Upper lobe of right lung (tissue), 1 donor: ENCODE data around the gene HIVEP3. TPM values are rescaled to one million over a fixed set of nuclear protein-coding genes. Genes with fewer than 3 reads are reported as not detected.

ENCODE experiments used
- ATAC-seq: fragments of 200-7000 bp; cut with Tn5 transposase; one replicate; pipeline ENCODE4 v1.9.1; 2020; ENCODE audit warnings: mild to moderate bottlenecking, moderate library complexity
- DNase-seq: peaks from one replicate; pipeline ENCODE4 v3.0.0-alpha.2; 2020
- H3K27ac ChIP-seq: fragments of 200-600 bp; one replicate; pipeline ENCODE4 v1.8.0; 2022
- H3K27me3 ChIP-seq: fragments of 200-600 bp; one replicate; pipeline ENCODE4 v1.8.0; 2022; ENCODE audit warnings: mild to moderate bottlenecking
- H3K36me3 ChIP-seq: fragments of 200-600 bp; one replicate; pipeline ENCODE4 v1.8.0; 2022
- H3K4me1 ChIP-seq: fragments of 200-600 bp; one replicate; pipeline ENCODE4 v1.8.0; 2022
- H3K4me3 ChIP-seq: fragments of 200-600 bp; one replicate; pipeline ENCODE4 v1.8.0; 2022; ENCODE audit warnings: mild to moderate bottlenecking
- H3K9me3 ChIP-seq: fragments of 200-600 bp; one replicate; pipeline ENCODE4 v1.8.0; 2022
- intact Hi-C: fragments of 100-400 bp; cut with DNase I; formaldehyde crosslinking; loops from one replicate; pipeline ENCODE4 v1.11.0; 2022
- total RNA-seq: library from RNA; stranded (reverse); fragmentation: NEBNext Ultra II Directional; extraction: Animal tissue kit (Norgen Biotek cat#: 25700); gene quantifications from one replicate; pipeline ENCODE4 v1.2.1, GENCODE V29; 2021
- TF ChIP-seq, protein P1 (sequence below): fragments of 200-600 bp; IDR thresholded peaks from one replicate; pipeline ENCODE4 v1.8.0; 2022; ENCODE audit warnings: antibody characterized with exemption
- donor health status: DM: no; HTN: yes; CAD: no; lungs with severe emphysema.

Gene HIVEP3
- total RNA-seq, 1 donor from 2014 or later: 16.6 TPM

- TF ChIP-seq, protein P1, sequence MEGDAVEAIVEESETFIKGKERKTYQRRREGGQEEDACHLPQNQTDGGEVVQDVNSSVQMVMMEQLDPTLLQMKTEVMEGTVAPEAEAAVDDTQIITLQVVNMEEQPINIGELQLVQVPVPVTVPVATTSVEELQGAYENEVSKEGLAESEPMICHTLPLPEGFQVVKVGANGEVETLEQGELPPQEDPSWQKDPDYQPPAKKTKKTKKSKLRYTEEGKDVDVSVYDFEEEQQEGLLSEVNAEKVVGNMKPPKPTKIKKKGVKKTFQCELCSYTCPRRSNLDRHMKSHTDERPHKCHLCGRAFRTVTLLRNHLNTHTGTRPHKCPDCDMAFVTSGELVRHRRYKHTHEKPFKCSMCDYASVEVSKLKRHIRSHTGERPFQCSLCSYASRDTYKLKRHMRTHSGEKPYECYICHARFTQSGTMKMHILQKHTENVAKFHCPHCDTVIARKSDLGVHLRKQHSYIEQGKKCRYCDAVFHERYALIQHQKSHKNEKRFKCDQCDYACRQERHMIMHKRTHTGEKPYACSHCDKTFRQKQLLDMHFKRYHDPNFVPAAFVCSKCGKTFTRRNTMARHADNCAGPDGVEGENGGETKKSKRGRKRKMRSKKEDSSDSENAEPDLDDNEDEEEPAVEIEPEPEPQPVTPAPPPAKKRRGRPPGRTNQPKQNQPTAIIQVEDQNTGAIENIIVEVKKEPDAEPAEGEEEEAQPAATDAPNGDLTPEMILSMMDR: no peak
- H3K4me1 ChIP-seq: no peaks in the 10 kb centered on the region
- ATAC-seq: no peak
These were observed 25.0 kb upstream of the HIVEP3 start for GRCh38 chr1:41943717-41944116.

GRCh38 chr1:41942278-41942677 lies 23.6 kb upstream of the HIVEP3 start:
- Histone ChIP-seq H3K4me1 (no peaks in the 10 kb centered on the region), H3K27me3 (no peaks in the 10 kb centered on the region), H3K27ac (no peak overlapping the region), H3K9me3 (no peaks in the 10 kb centered on the region), H3K4me3 (no peak overlapping the region), H3K36me3 (no peaks in the 10 kb centered on the region)
- ATAC-seq: no peak
- TF ChIP-seq, protein P1: no peak
- intact Hi-C loops: no loop called here
- no peak for DNase-seq

More at GRCh38 chr1:41943717-41944116, 25.0 kb upstream of the HIVEP3 start:
- Histone ChIP-seq H3K9me3 (no peaks in the 10 kb centered on the region), H3K27ac (no peak overlapping the region), H3K4me3 (no peak overlapping the region), H3K36me3 (no peaks in the 10 kb centered on the region), H3K27me3 (no peaks in the 10 kb centered on the region)
- intact Hi-C loops: no loop called here
- no peak for DNase-seq

DNA sequence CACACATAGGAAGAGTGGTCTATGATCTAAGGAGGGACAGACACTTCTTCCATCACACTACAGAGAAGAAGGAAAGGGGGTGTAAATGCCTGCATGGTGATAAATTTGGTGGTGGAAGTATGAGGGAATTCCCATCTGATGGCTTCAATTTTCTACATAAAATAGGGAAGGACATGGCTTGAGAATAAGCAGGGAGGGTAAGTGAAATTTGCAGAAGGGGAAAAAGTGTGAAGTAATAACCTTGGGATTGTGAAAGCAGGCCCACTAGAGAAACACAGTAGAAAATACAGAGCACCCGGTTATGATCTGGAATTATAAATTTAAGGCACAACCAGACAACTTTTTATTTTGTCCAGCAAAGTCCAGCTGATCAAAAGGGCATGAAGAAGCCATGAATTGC lies 22.7 kb upstream of the HIVEP3 start:
- H3K9me3 ChIP-seq: no peaks in the 10 kb centered on the region
- no peaks in the 10 kb centered on the region for H3K4me1 ChIP-seq
- TF ChIP-seq, protein P1: no peak
- no peaks in the 10 kb centered on the region for H3K27me3 ChIP-seq
- no peak for ATAC-seq
- DNase-seq: no peak
- H3K27ac ChIP-seq: no peak overlapping the region
- no peak overlapping the region for H3K4me3 ChIP-seq
- H3K36me3 ChIP-seq: no peaks in the 10 kb centered on the region
- intact Hi-C loops: no loop called here

DNA sequence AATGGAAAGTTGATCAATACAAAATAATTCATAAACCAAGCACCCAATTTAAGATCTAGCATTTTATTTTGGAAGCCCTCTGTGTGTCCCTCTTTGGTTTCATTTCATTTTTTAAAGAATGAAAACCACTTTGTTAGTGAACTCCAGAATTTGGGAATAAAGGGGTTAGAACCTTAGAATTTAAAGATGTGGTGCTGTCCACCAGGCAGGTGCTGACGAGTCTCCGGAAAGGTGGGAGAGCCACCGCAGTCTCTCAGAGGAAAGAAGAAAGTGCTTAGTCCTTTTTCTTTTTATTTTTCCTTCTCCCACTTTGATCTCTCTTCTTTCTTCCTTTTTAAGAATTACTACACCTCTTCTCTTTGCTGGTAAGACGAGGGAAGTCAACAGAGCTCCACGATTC lies 20.5 kb upstream of the HIVEP3 start:
- no peaks in the 10 kb centered on the region for H3K36me3 ChIP-seq
- no peak for DNase-seq
- intact Hi-C loops: no loop called here

GRCh38 chr1:41936107-41936506 lies 17.4 kb upstream of the HIVEP3 start:
- no peaks in the 10 kb centered on the region for H3K4me1 ChIP-seq
- H3K36me3 ChIP-seq: no peaks in the 10 kb centered on the region
- ATAC-seq: no peak
- H3K4me3 ChIP-seq: no peak overlapping the region
- TF ChIP-seq, protein P1: no peak
- no peaks in the 10 kb centered on the region for H3K9me3 ChIP-seq
- no peaks in the 10 kb centered on the region for H3K27me3 ChIP-seq
- intact Hi-C loops: no loop called here
- no peak overlapping the region for H3K27ac ChIP-seq
- DNase-seq: no peak

More for the DNA sequence above, 20.5 kb upstream of the HIVEP3 start:
- Histone ChIP-seq H3K4me3 (no peak overlapping the region), H3K27ac (no peak overlapping the region), H3K9me3 (no peaks in the 10 kb centered on the region), H3K27me3 (no peaks in the 10 kb centered on the region), H3K4me1 (no peaks in the 10 kb centered on the region)
- no peak for ATAC-seq
- TF ChIP-seq, protein P1: no peak

- no peak for DNase-seq
- H3K4me3 ChIP-seq: no peak overlapping the region
- intact Hi-C loops: no loop called here
- ATAC-seq: no peak
- TF ChIP-seq, protein P1: no peak
- H3K27me3 ChIP-seq: no peaks in the 10 kb centered on the region
- no peak overlapping the region for H3K27ac ChIP-seq
- H3K9me3 ChIP-seq: no peaks in the 10 kb centered on the region
- H3K4me1 ChIP-seq: no peaks in the 10 kb centered on the region
- no peaks in the 10 kb centered on the region for H3K36me3 ChIP-seq
These were observed 16.5 kb upstream of the HIVEP3 start for GRCh38 chr1:41935226-41935625.
